WTC11 (cell line): ENCODE measurements around the gene STK39. TPM values are rescaled to one million over a fixed set of nuclear protein-coding genes. Genes with fewer than 3 reads are reported as not detected.
A peak's percentile ranks its signal among the peaks of the same experiment; 100 is the strongest.

ENCODE experiments used
- ATF1 ChIP-seq: sonication (generic); formaldehyde crosslinking; IDR thresholded peaks from 2 replicates; pipeline ENCODE4 v1.8.1; 2023; ENCODE audit warnings: mild to moderate bottlenecking, moderate library complexity, missing genetic modification reagents
- CDX4 ChIP-seq: fragments of 250-450 bp; sonication (Bioruptor Pico); IDR thresholded peaks from 2 replicates; pipeline ENCODE4 v1.9.0; 2021; ENCODE audit warnings: moderate library complexity, mild to moderate bottlenecking, inconsistent platforms, borderline replicate concordance
- E2F1 ChIP-seq: sonication (generic); formaldehyde crosslinking; IDR thresholded peaks from 2 replicates; pipeline ENCODE4 v1.8.0; 2022; ENCODE audit warnings: mild to moderate bottlenecking, missing genetic modification reagents
- FOXK1 ChIP-seq: sonication (generic); formaldehyde crosslinking; IDR thresholded peaks from 2 replicates; pipeline ENCODE4 v1.8.0; 2022; ENCODE audit warnings: mild to moderate bottlenecking, moderate library complexity, missing genetic modification reagents
- GABPB1 ChIP-seq: sonication (generic); formaldehyde crosslinking; IDR thresholded peaks from 2 replicates; pipeline ENCODE4 v1.8.1; 2023; ENCODE audit warnings: mild to moderate bottlenecking, missing genetic modification reagents
- GTF2I ChIP-seq: fragments of 250-450 bp; sonication (Bioruptor Pico); conservative IDR thresholded peaks from 2 replicates; pipeline ENCODE4 v1.4.0; 2021; ENCODE audit warnings: mild to moderate bottlenecking
- IRF1 ChIP-seq: sonication (generic); formaldehyde crosslinking; IDR thresholded peaks from 2 replicates; pipeline ENCODE4 v1.8.0; 2023; ENCODE audit warnings: missing genetic modification reagents
- JAZF1 ChIP-seq: fragments of 250-450 bp; sonication (Bioruptor Pico); IDR thresholded peaks from 2 replicates; pipeline ENCODE4 v1.9.0; 2021; ENCODE audit warnings: moderate library complexity, mild to moderate bottlenecking, inconsistent platforms
- KAT7 ChIP-seq: sonication (generic); formaldehyde crosslinking; IDR thresholded peaks from 2 replicates; pipeline ENCODE4 v1.8.1; 2023; ENCODE audit warnings: missing genetic modification reagents, mild to moderate bottlenecking, borderline replicate concordance
- MAX ChIP-seq: sonication (generic); formaldehyde crosslinking; IDR thresholded peaks from 2 replicates; pipeline ENCODE4 v1.8.0; 2022; ENCODE audit warnings: mild to moderate bottlenecking, missing genetic modification reagents
- NFATC4 ChIP-seq: fragments of 250-450 bp; sonication (Bioruptor Pico); IDR thresholded peaks from 2 replicates; pipeline ENCODE4 v1.9.0; 2021; ENCODE audit warnings: mild to moderate bottlenecking
- NR2C2 ChIP-seq: sonication (generic); formaldehyde crosslinking; IDR thresholded peaks from 2 replicates; pipeline ENCODE4 v1.8.0; 2022; ENCODE audit warnings: mild to moderate bottlenecking, missing genetic modification reagents
- NR3C1 ChIP-seq: sonication (generic); formaldehyde crosslinking; conservative IDR thresholded peaks from 2 replicates; pipeline ENCODE4 v1.8.1; 2023; ENCODE audit warnings: low read depth, mild to moderate bottlenecking, missing genetic modification reagents
- PRRX2 ChIP-seq: fragments of 250-450 bp; sonication (Bioruptor Pico); IDR thresholded peaks from 2 replicates; pipeline ENCODE4 v1.8.0; 2021; ENCODE audit warnings: mild to moderate bottlenecking
- STAT6 ChIP-seq: sonication (generic); formaldehyde crosslinking; conservative IDR thresholded peaks from 2 replicates; pipeline ENCODE4 v1.8.1; 2023; ENCODE audit warnings: mild to moderate bottlenecking, low read depth, missing genetic modification reagents, moderate library complexity
- TEAD1 ChIP-seq: sonication (generic); formaldehyde crosslinking; IDR thresholded peaks from 2 replicates; pipeline ENCODE4 v1.8.0; 2022; ENCODE audit warnings: mild to moderate bottlenecking, missing genetic modification reagents
- TEAD4 ChIP-seq: sonication (generic); formaldehyde crosslinking; IDR thresholded peaks from 2 replicates; pipeline ENCODE4 v1.8.0; 2022; ENCODE audit warnings: mild to moderate bottlenecking, missing genetic modification reagents
- ZNF263 ChIP-seq: sonication (generic); formaldehyde crosslinking; IDR thresholded peaks from 2 replicates; pipeline ENCODE4 v1.8.1; 2022; ENCODE audit warnings: low read depth, mild to moderate bottlenecking, moderate library complexity, missing genetic modification reagents
- ZNF281 ChIP-seq: sonication (generic); formaldehyde crosslinking; IDR thresholded peaks from 2 replicates; pipeline ENCODE4 v1.8.0; 2023; ENCODE audit warnings: mild to moderate bottlenecking, missing genetic modification reagents
- ZNF425 ChIP-seq: fragments of 250-450 bp; sonication (Bioruptor Pico); conservative IDR thresholded peaks from 2 replicates; pipeline ENCODE4 v1.9.0; 2021; ENCODE audit warnings: mild to moderate bottlenecking
- ZNF532 ChIP-seq: fragments of 250-450 bp; sonication (Bioruptor Pico); IDR thresholded peaks from 2 replicates; pipeline ENCODE4 v1.9.0; 2021; ENCODE audit warnings: mild to moderate bottlenecking, borderline replicate concordance
- total RNA-seq: library from RNA; stranded (reverse); gene quantifications from 3 replicates; pipeline ENCODE4 v1.2.3, GENCODE V29; 2021

The STK39 gene
- total RNA-seq, 1 experiment from 2014 or later = 20.5 TPM

GRCh38 chr2:168247341-168248261 lies at the start of gene STK39 (continued):
- no peak for TF ChIP-seq ZNF425 (CRISPR knock-in tag)
- no peak for TF ChIP-seq IRF1 (CRISPR knock-in tag)
- TF ChIP-seq CDX4 (CRISPR knock-in tag) = no peak
- TF ChIP-seq TEAD1 (CRISPR knock-in tag) = no peak
- TF ChIP-seq ATF1 = no peak
- no peak for TF ChIP-seq JAZF1 (CRISPR knock-in tag)
- TF ChIP-seq ZNF532 (CRISPR knock-in tag) = no peak
- TF ChIP-seq MAX (CRISPR knock-in tag) = no peak; the same call in 1 of the 2 replicates
- peak; percentile 16; the same call in 1 of the 2 replicates for TF ChIP-seq FOXK1 (CRISPR knock-in tag)
- TF ChIP-seq GABPB1 (CRISPR knock-in tag) = peak; percentile 62; the same call in 1 of the 2 replicates
- TF ChIP-seq PRRX2 (CRISPR knock-in tag) = no peak
- 0 out of 2 replicates have a peak, but pooled peaks have one; percentile 20 for TF ChIP-seq ZNF263 (CRISPR knock-in tag)
- TF ChIP-seq NR2C2 = no peak
- TF ChIP-seq NR3C1 (CRISPR knock-in tag) = no peak
- no peak for TF ChIP-seq GTF2I
- TF ChIP-seq E2F1 = no peak
- no peak for TF ChIP-seq TEAD4 (CRISPR knock-in tag)
- TF ChIP-seq STAT6 (CRISPR knock-in tag) = no peak
- 0 out of 2 replicates have a peak, but pooled peaks have one; percentile 52 for TF ChIP-seq KAT7 (CRISPR knock-in tag)
- no peak for TF ChIP-seq ZNF281 (CRISPR knock-in tag)
- TF ChIP-seq NFATC4 (CRISPR knock-in tag) = no peak
